Neural cell (in vitro differentiated cells): Measurements from ENCODE around the gene FOXO3. TPM values are rescaled to one million over a fixed set of nuclear protein-coding genes. Genes with fewer than 3 reads are reported as not detected.

Experiments
- H2AFZ ChIP-seq: fragments of 200-600, 300-800 bp; sonication (generic), shearing (Covaris generic); 2 replicates; pipeline ENCODE4 v1.6.0; 2014; ENCODE audit warnings: low read depth, mild to moderate bottlenecking, antibody characterized with exemption, low read length, moderate library complexity
- H3F3A ChIP-seq: fragments of 200-600 bp; shearing (Covaris generic); 2 replicates; pipeline ENCODE4 v1.6.1; 2016; ENCODE audit warnings: mild to moderate bottlenecking, moderate library complexity, mixed read lengths, antibody characterized with exemption, low read length; ENCODE audit not compliant: insufficient read depth, poor library complexity, severe bottlenecking
- H3K27ac ChIP-seq: fragments of 200-600, 300-800 bp; sonication (generic), shearing (Covaris generic); 2 replicates; pipeline ENCODE4 v1.5.1; 2014; ENCODE audit warnings: mild to moderate bottlenecking, low read length, moderate library complexity
- H3K27me3 ChIP-seq: fragments of 300-800, 200-600 bp; sonication (generic), shearing (Covaris generic); 2 replicates; pipeline ENCODE4 v1.6.0; 2014; ENCODE audit warnings: mild to moderate bottlenecking, low read depth, low read length, moderate library complexity; ENCODE audit not compliant: insufficient read depth
- H3K36me3 ChIP-seq: fragments of 300-800, 200-600 bp; sonication (generic), shearing (Covaris generic); 2 replicates; pipeline ENCODE4 v1.5.1; 2014; ENCODE audit warnings: mild to moderate bottlenecking, antibody characterized with exemption, low read length, moderate library complexity; ENCODE audit not compliant: insufficient read depth
- H3K4me2 ChIP-seq: fragments of 300-800, 200-600 bp; sonication (generic), shearing (Covaris generic); 2 replicates; pipeline ENCODE4 v1.6.0; 2014; ENCODE audit warnings: mild to moderate bottlenecking, low read length
- H3K4me3 ChIP-seq: fragments of 300-800, 200-600 bp; sonication (generic), shearing (Covaris generic); 2 replicates; pipeline ENCODE4 v1.5.1; 2014; ENCODE audit warnings: mild to moderate bottlenecking, low read length, moderate library complexity
- H3K79me2 ChIP-seq: fragments of 200-600 bp; shearing (Covaris generic); replicated peaks from 2 replicates; pipeline ENCODE4 v1.6.0; 2014; ENCODE audit warnings: mild to moderate bottlenecking, low read length, moderate library complexity; ENCODE audit not compliant: insufficient read depth
- H3K9ac ChIP-seq: fragments of 300-800, 200-600 bp; sonication (generic), shearing (Covaris generic); 2 replicates; pipeline ENCODE4 v1.6.1; 2016; ENCODE audit warnings: mild to moderate bottlenecking, low read length, mixed read lengths
- H3K9me2 ChIP-seq: fragments of 200-600 bp; shearing (Covaris generic); 2 replicates; pipeline ENCODE4 v1.6.1; 2016; ENCODE audit warnings: mild to moderate bottlenecking, low read length, mixed read lengths; ENCODE audit not compliant: insufficient read depth
- H3K9me3 ChIP-seq: fragments of 200-600, 300-800 bp; sonication (generic), shearing (Covaris generic); 2 replicates; pipeline ENCODE4 v1.6.1; 2016; ENCODE audit warnings: mild to moderate bottlenecking, mixed run types, low read length, moderate library complexity, mixed read lengths
- H4K20me1 ChIP-seq: fragments of 200-600 bp; shearing (Covaris generic); 2 replicates; pipeline ENCODE4 v1.6.1; 2016; ENCODE audit warnings: mild to moderate bottlenecking, mixed run types; ENCODE audit not compliant: insufficient read depth
- EP300 ChIP-seq: fragments of 450-650 bp; conservative IDR thresholded peaks from 2 replicates; pipeline ENCODE4 v1.6.1; 2014; ENCODE audit warnings: antibody characterized with exemption, mild to moderate bottlenecking, moderate library complexity; ENCODE audit not compliant: poor library complexity, severe bottlenecking
- EZH2 ChIP-seq: fragments of 200-600, 300-800 bp; shearing (Covaris generic), sonication (generic); IDR thresholded peaks from 2 replicates; pipeline ENCODE4 v1.6.1; 2014; ENCODE audit warnings: antibody characterized with exemption, low read length, borderline replicate concordance, mild to moderate bottlenecking; ENCODE audit not compliant: insufficient read depth, poor library complexity, severe bottlenecking
- MXI1 ChIP-seq: fragments of 450-650 bp; conservative IDR thresholded peaks from 2 replicates; pipeline ENCODE4 v1.6.1; 2014; ENCODE audit warnings: antibody characterized with exemption, mild to moderate bottlenecking; ENCODE audit not compliant: poor library complexity, severe bottlenecking
- POLR2AphosphoS5 ChIP-seq: IDR thresholded peaks from 2 replicates; pipeline ENCODE4 v1.6.1; 2012
- RAD21 ChIP-seq: fragments of 450-650 bp; conservative IDR thresholded peaks from 2 replicates; pipeline ENCODE4 v1.6.1; 2014; ENCODE audit warnings: antibody characterized with exemption, mild to moderate bottlenecking, moderate library complexity
- REST ChIP-seq: IDR thresholded peaks from 2 replicates; pipeline ENCODE4 v1.6.1; 2012; ENCODE audit warnings: borderline replicate concordance
- SMC3 ChIP-seq: fragments of 450-650 bp; conservative IDR thresholded peaks from 2 replicates; pipeline ENCODE4 v1.6.1; 2014; ENCODE audit warnings: antibody characterized with exemption, mild to moderate bottlenecking, moderate library complexity; ENCODE audit not compliant: poor library complexity
- TAF1 ChIP-seq: IDR thresholded peaks from 2 replicates; pipeline ENCODE4 v1.6.1; 2012; ENCODE audit warnings: low read depth
- polyA minus RNA-seq: library from RNA; depleted of rRNA, polyadenylated mRNA; stranded (reverse); fragments of >200 nt; gene quantifications from 2 replicates; pipeline ENCODE4 v1.2.3, GENCODE V29; 2014
- polyA plus RNA-seq: library from polyadenylated mRNA; depleted of rRNA; stranded (reverse); fragments of >200 nt; gene quantifications from 2 replicates; pipeline ENCODE4 v1.2.3, GENCODE V29; 2014
- TF ChIP-seq, protein P1 (sequence below): fragments of 450-650 bp; IDR thresholded peaks from 2 replicates; pipeline ENCODE4 v1.5.1; 2014; ENCODE audit warnings: antibody characterized with exemption, mild to moderate bottlenecking, moderate library complexity; ENCODE audit not compliant: poor library complexity, severe bottlenecking

The FOXO3 gene
- polyA plus RNA-seq: 21.3 and 22.6 TPM in 2 replicates
- polyA minus RNA-seq: 58.9 TPM in 2 replicates

DNA sequence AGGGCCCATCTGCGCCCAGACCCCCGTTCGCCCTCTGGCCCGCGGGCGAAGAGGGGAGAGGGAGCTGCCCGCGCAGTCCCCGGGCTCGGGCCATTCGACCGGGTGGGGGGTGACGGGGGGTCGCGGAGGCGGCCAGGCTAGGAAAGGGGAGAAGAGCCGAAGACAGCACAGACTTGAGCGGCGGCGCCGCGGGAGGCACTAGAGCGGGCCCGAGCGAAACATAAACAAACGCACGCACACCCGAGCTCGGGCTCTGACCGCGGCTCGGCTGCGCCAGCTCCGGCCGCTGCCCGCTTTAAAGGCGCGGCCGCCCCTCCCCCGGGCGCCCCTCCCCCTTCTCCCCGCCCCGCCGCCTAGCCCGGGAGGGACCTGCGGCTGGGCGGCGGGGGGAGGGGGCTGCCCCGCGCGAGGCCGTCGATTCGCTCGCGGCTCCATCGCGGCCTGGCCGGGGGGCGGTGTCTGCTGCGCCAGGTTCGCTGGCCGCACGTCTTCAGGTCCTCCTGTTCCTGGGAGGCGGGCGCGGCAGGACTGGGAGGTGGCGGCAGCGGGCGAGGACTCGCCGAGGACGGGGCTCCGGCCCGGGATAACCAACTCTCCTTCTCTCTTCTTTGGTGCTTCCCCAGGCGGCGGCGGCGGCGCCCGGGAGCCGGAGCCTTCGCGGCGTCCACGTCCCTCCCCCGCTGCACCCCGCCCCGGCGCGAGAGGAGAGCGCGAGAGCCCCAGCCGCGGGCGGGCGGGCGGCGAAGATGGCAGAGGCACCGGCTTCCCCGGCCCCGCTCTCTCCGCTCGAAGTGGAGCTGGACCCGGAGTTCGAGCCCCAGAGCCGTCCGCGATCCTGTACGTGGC, at the start of gene FOXO3:
Gene FOXO3, plus strand, starts transcription at position 455 of the 846 bp plus-strand sequence. Its CDS starts 292 bp downstream, at position 747.
- peak within 1 kb of the TSS; percentile 99 for H3K4me3 ChIP-seq
- peaks cover 39% of the 10 kb centered on the region for H3K79me2 ChIP-seq
- H3K9me2 ChIP-seq: no peaks in the 10 kb centered on the region
- peaks cover 19% of the 10 kb centered on the region for H4K20me1 ChIP-seq
- H3K27me3 ChIP-seq: no peaks in the 10 kb centered on the region
- H3K27ac ChIP-seq: peak within 1 kb of the TSS; percentile 94
- TF ChIP-seq MXI1 (peak; percentile 14), POLR2AphosphoS5 (peak; percentile 46), EZH2 (no peak)
- TF ChIP-seq, protein P1, sequence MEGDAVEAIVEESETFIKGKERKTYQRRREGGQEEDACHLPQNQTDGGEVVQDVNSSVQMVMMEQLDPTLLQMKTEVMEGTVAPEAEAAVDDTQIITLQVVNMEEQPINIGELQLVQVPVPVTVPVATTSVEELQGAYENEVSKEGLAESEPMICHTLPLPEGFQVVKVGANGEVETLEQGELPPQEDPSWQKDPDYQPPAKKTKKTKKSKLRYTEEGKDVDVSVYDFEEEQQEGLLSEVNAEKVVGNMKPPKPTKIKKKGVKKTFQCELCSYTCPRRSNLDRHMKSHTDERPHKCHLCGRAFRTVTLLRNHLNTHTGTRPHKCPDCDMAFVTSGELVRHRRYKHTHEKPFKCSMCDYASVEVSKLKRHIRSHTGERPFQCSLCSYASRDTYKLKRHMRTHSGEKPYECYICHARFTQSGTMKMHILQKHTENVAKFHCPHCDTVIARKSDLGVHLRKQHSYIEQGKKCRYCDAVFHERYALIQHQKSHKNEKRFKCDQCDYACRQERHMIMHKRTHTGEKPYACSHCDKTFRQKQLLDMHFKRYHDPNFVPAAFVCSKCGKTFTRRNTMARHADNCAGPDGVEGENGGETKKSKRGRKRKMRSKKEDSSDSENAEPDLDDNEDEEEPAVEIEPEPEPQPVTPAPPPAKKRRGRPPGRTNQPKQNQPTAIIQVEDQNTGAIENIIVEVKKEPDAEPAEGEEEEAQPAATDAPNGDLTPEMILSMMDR: no peak
- H3K9ac ChIP-seq: peak within 1 kb of the TSS; percentile 97
- H3F3A ChIP-seq: no peaks in the 10 kb centered on the region
- H3K4me2 ChIP-seq: peak within 1 kb of the TSS; percentile 65
- peak within 1 kb of the TSS; percentile 83 for H2AFZ ChIP-seq
- H3K36me3 ChIP-seq: no peaks in the 10 kb centered on the region
- no peaks in the 10 kb centered on the region for H3K9me3 ChIP-seq

DNA sequence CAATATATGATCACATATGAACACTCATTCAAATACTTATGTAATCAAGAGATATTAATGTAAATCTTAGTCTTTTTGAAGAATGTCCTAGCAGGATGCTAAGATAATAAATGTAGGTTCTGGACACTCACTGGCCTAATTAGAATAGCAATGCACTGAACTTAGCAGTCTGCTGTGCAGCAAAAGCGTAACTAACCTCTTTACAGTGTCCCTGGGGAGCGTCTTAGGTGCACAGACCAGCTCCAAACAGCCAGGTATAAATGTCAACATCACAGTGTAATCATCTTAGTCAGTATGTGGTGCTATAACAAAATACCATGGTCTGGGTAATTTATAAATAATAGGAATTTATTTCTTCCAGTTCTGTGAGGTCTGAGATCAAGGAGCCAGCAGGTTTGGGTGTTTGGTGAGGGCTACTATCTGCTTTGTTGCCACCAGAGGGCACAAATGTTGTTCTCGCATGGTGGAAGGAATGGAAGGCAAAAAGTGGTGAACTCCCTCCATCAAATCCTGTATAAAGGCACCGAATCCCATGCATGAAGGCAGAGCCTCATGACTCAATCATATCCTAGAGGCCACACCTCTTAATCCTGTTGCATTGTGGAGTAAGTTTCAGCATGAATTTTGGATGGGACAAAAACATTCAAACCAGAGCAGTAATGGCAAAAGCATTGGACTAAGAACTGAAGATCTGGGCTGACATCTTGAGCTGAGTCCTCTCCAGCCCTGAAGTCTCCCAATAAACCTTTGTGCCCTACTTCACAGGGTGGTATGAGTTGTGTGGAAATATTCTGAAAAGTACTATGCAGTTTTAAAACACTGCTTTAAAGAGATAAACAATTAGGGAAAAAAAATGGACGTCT, 41.8 kb upstream of the FOXO3 start:
- H4K20me1 ChIP-seq: no peaks in the 10 kb centered on the region
- H3F3A ChIP-seq: no peaks in the 10 kb centered on the region
- no peaks in the 10 kb centered on the region for H3K27me3 ChIP-seq
- no peak overlapping the region for H3K9ac ChIP-seq
- no peak overlapping the region for H2AFZ ChIP-seq
- H3K36me3 ChIP-seq: peaks cover 4% of the 10 kb centered on the region
- no peaks in the 10 kb centered on the region for H3K9me3 ChIP-seq
- no peak overlapping the region for H3K4me3 ChIP-seq
- no peaks in the 10 kb centered on the region for H3K9me2 ChIP-seq
- no peaks in the 10 kb centered on the region for H3K79me2 ChIP-seq
- no peak overlapping the region for H3K27ac ChIP-seq
- TF ChIP-seq RAD21 (no peak), REST (no peak), MXI1 (no peak), EZH2 (no peak), POLR2AphosphoS5 (no peak), EP300 (no peak), TAF1 (no peak), SMC3 (no peak)
- TF ChIP-seq, protein P1: no peak
- H3K4me2 ChIP-seq: no peak overlapping the region
